Upper lobe of left lung (tissue), 4 donors: ENCODE results near the gene COTL1.

Source experiments
- CTCF ChIP-seq, 6 experiments: fragments of 450-650 bp in 4 of 6; fragments of 200-600 bp in 2 of 6; sonication (generic) in 2 of 6; IDR thresholded peaks; one replicate each; pipeline ENCODE4 v1.5.1; 2016 to 2019; ENCODE audit warnings: antibody characterized with exemption in 6 of 6
- POLR2A ChIP-seq, 4 donors: fragments of 450-650 bp; IDR thresholded peaks; one replicate each; pipeline ENCODE4 v1.5.1; 2016 to 2017; ENCODE audit warnings: antibody characterized with exemption in 4 of 4, mild to moderate bottlenecking in 2 of 4
- POLR2AphosphoS5 ChIP-seq, 2 donors: sonication (generic); formaldehyde crosslinking; IDR thresholded peaks; one replicate each; pipeline ENCODE4 v1.5.1; 2017; ENCODE audit warnings: antibody characterized with exemption in 2 of 2

DNA sequence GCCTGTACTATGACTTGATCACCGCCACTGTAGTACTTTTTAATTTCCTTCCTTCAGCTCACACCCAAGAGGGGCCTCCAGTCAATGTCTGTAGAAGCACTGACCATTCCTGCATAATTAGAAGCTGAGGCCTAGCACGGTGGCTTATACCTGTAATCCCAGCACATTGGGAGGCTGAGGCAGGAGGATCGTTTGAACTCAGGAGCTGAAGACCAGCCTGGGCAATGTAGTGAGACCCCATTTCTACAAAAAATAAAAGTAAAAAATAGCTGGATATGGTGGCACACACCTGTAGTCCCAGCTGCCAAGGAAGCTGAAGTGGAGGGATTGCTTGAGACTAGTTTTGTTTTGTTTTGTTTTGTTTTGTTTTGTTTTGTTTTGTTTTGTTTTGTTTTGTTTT lies 36.4 kb upstream of the COTL1 start:
- TF ChIP-seq CTCF (IDR thresholded peaks at IDR 0.05): no peak
- no peak for TF ChIP-seq POLR2A (IDR thresholded peaks at IDR 0.05)
- no peak for TF ChIP-seq POLR2AphosphoS5 (IDR thresholded peaks at IDR 0.05)
